Cardiac fibroblast (primary cell): ENCODE measurements around the gene EWSR1.

Source experiments
- DNase-seq, 2 donors: peaks; one replicate each; pipeline versions ENCODE4 v3.0.0 to v3.0.0-alpha.2; 2010; ENCODE audit warnings: low read depth in 2 of 2
- H3K4me3 ChIP-seq, 2 donors: replicated peaks in 1 of 2; 1 replicate in 1 of 2; 2 replicates in 1 of 2; pipeline ENCODE4 v1.5.1; 2011; ENCODE audit warnings: low read depth in 2 of 2, low read length in 2 of 2, mild to moderate bottlenecking in 2 of 2, moderate library complexity in 1 of 2
- CTCF ChIP-seq: IDR thresholded peaks from one replicate; pipeline ENCODE4 v1.5.1; 2011; ENCODE audit warnings: low read depth, mild to moderate bottlenecking, low read length, inconsistent platforms

EWSR1 gene

DNA sequence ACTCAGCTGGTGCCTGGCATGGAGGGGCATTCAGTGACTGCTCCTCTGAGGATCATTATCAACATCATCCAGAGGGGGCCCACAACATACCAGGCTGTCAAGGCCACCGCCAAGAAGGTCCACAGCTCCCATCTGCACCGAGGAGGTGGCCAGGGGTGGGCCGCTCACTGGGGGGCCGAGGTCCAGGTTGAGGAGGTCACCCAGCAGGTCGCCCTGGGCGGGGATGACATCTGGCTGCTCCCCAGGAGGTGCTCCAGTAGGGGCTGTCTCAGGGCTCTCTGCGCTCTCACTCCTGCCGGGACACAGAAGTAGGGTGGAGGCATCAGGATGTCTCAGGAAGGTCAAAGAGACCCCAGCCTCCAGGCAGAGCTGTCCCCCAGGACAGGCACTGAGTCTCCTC lies 72.5 kb downstream of the EWSR1 start:
- no peak for DNase-seq
- no peak for TF ChIP-seq CTCF
- no peak overlapping the region for H3K4me3 ChIP-seq

GRCh38 chr22:29341056-29341848 lies 73.2 kb downstream of the EWSR1 start:
- TF ChIP-seq CTCF, result no peak
- no peak overlapping the region for H3K4me3 ChIP-seq
- DNase-seq, result no peak

GRCh38 chr22:29341849-29342127 lies 73.7 kb downstream of the EWSR1 start:
- TF ChIP-seq CTCF, result no peak
- no peak overlapping the region for H3K4me3 ChIP-seq
- no peak for DNase-seq

DNA sequence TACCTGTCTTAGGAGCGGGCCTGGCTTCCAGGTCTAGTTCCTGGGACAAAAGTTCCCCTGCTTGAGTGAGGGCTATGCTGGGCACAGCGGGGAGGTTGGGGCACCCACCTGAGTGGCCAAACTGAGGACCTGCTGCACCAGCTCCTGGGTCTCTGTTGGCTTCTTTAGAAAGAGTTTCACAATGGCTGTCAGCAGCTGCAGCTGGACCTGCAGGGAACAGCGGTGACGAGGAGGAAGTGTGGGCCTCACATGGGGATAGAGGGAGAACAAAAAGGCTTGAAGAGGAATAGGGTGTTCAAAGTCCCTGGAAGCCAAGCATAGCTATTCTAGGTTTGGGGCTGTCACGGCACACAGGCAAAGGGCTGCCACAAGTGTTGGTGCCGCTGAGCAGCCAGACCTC lies 74.1 kb downstream of the EWSR1 start:
- TF ChIP-seq CTCF, result no peak

GRCh38 chr22:29342577-29343312 lies 74.7 kb downstream of the EWSR1 start:
- no peak for DNase-seq
- no peak for TF ChIP-seq CTCF
- H3K4me3 ChIP-seq, result no peak overlapping the region

More for the DNA sequence above, 74.1 kb downstream of the EWSR1 start:
- DNase-seq, result no peak
- no peak overlapping the region for H3K4me3 ChIP-seq

- no peak overlapping the region for H3K4me3 ChIP-seq
- DNase-seq, result peak; percentile 10 to 36
- no peak for TF ChIP-seq CTCF
Observed at GRCh38 chr22:29343313-29343805, 75.3 kb downstream of the EWSR1 start.
